Breast epithelium (tissue), 4 donors: ENCODE measurements around the gene SDK1. TPM values are rescaled to one million over a fixed set of nuclear protein-coding genes. Genes with fewer than 3 reads are reported as not detected.

ENCODE experiments used
- DNase-seq, 2 donors: peaks; one replicate each; pipeline ENCODE4 v3.0.0-alpha.2; 2019; ENCODE audit warnings: low spot score in 2 of 2
- H3K27ac ChIP-seq, 2 donors: fragments of 200-600 bp; sonication (generic) in 1 of 2; one replicate each; pipeline ENCODE4 v1.5.1; 2016 to 2019; ENCODE audit warnings: mild to moderate bottlenecking in 1 of 2
- H3K27me3 ChIP-seq, 2 donors: fragments of 200-600 bp; sonication (generic) in 1 of 2; one replicate each; pipeline versions ENCODE4 v1.5.1 to v1.6.0; 2017 to 2019; ENCODE audit warnings: control low read depth in 1 of 2, mild to moderate bottlenecking in 1 of 2
- H3K36me3 ChIP-seq: fragments of 200-600 bp; one replicate; pipeline ENCODE4 v1.5.1; 2019
- H3K4me1 ChIP-seq, 2 donors: fragments of 200-600 bp; sonication (generic); one replicate each; pipeline ENCODE4 v1.5.1; 2016 to 2019; ENCODE audit warnings: control low read depth in 1 of 2
- H3K4me3 ChIP-seq, 3 donors: fragments of 200-600 bp; sonication (generic); 1 replicate in 2 of 3; 2 replicates in 1 of 3; pipeline ENCODE4 v1.5.1; 2016 to 2019; ENCODE audit warnings: mild to moderate bottlenecking in 3 of 3, moderate library complexity in 2 of 3
- H3K9me3 ChIP-seq, 2 donors: fragments of 200-600 bp; sonication (generic) in 1 of 2; one replicate each; pipeline ENCODE4 v1.5.1; 2016 to 2019; ENCODE audit warnings: control low read depth in 1 of 2
- POLR2A ChIP-seq: fragments of 450-650 bp; IDR thresholded peaks from one replicate; pipeline ENCODE4 v1.6.1; 2016; ENCODE audit warnings: antibody characterized with exemption, mild to moderate bottlenecking, moderate library complexity
- POLR2AphosphoS5 ChIP-seq, 3 donors: sonication (generic); formaldehyde crosslinking; IDR thresholded peaks; one replicate each; pipeline ENCODE4 v1.6.1; 2017; ENCODE audit warnings: antibody characterized with exemption in 3 of 3
- intact Hi-C: fragments of 100-400 bp; cut with DNase I; formaldehyde crosslinking; loops from one replicate; pipeline ENCODE4 v1.15.1; 2023; ENCODE audit warnings: low total_unique reads
- total RNA-seq, 3 donors: library from RNA; depleted of rRNA; stranded (reverse); fragments of >200 nt; gene quantifications; one replicate each; pipeline ENCODE4 v1.1.0, GENCODE V29; 2016
- TF ChIP-seq, protein P1 (sequence below), 3 donors: fragments of 450-650 bp; IDR thresholded peaks; one replicate each; pipeline ENCODE4 v1.5.1; 2016 to 2017; ENCODE audit warnings: antibody characterized with exemption in 3 of 3, mild to moderate bottlenecking in 3 of 3, moderate library complexity in 3 of 3

Gene SDK1
- total RNA-seq, 3 donors from 2014 or later, result 3.7 to 18.2 (median 6.6) TPM

GRCh38 chr7:4100148-4100547 is 799.1 kb downstream of the SDK1 start:
- DNase-seq, result no peak
- TF ChIP-seq, protein P1, sequence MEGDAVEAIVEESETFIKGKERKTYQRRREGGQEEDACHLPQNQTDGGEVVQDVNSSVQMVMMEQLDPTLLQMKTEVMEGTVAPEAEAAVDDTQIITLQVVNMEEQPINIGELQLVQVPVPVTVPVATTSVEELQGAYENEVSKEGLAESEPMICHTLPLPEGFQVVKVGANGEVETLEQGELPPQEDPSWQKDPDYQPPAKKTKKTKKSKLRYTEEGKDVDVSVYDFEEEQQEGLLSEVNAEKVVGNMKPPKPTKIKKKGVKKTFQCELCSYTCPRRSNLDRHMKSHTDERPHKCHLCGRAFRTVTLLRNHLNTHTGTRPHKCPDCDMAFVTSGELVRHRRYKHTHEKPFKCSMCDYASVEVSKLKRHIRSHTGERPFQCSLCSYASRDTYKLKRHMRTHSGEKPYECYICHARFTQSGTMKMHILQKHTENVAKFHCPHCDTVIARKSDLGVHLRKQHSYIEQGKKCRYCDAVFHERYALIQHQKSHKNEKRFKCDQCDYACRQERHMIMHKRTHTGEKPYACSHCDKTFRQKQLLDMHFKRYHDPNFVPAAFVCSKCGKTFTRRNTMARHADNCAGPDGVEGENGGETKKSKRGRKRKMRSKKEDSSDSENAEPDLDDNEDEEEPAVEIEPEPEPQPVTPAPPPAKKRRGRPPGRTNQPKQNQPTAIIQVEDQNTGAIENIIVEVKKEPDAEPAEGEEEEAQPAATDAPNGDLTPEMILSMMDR (IDR thresholded peaks at IDR 0.05), result no peak
- TF ChIP-seq POLR2AphosphoS5 (IDR thresholded peaks at IDR 0.05) (no peak), POLR2A (no peak)
- no peaks in the 10 kb centered on the region for H3K9me3 ChIP-seq
- intact Hi-C loops, result loop anchor here (1.0 kb wide), 1 partner anchor 31 kb away; no protein-coding TSS in a partner anchor
- no peak overlapping the region for H3K27ac ChIP-seq
- no peak overlapping the region for H3K4me3 ChIP-seq
- H3K36me3 ChIP-seq, result no peaks in the 10 kb centered on the region
- no peaks in the 10 kb centered on the region for H3K27me3 ChIP-seq
- H3K4me1 ChIP-seq, result no peaks in the 10 kb centered on the region

DNA sequence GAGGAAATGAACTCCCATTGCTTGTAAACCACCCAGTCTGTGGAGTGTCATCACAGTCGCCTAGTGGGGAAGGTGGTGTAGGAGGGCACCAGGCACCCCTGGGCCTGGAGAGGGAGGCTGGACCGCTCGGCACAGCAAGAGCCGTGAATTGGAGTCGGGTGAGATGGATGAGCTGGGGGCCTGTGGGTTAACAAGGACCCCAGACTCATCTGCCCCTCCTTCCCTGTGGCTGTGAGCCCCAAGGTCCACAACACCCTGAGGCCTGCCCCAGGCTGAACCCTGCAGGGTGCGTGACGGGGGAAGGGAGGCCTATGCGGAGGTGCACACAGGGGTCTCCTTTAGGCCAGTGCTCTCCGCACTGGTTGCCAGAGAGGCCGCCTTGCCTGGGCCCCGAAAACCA is 799.6 kb downstream of the SDK1 start:
- no peak overlapping the region for H3K4me3 ChIP-seq
- no peaks in the 10 kb centered on the region for H3K27me3 ChIP-seq
- no peak for DNase-seq
- TF ChIP-seq POLR2A, result no peak
- TF ChIP-seq, protein P1 (IDR thresholded peaks at IDR 0.05), result no peak
- no peak overlapping the region for H3K27ac ChIP-seq
- intact Hi-C loops, result loop anchor here (1.0 kb wide), 1 partner anchor 31 kb away; no protein-coding TSS in a partner anchor
- no peaks in the 10 kb centered on the region for H3K4me1 ChIP-seq
- no peaks in the 10 kb centered on the region for H3K36me3 ChIP-seq
- H3K9me3 ChIP-seq, result no peaks in the 10 kb centered on the region

DNA sequence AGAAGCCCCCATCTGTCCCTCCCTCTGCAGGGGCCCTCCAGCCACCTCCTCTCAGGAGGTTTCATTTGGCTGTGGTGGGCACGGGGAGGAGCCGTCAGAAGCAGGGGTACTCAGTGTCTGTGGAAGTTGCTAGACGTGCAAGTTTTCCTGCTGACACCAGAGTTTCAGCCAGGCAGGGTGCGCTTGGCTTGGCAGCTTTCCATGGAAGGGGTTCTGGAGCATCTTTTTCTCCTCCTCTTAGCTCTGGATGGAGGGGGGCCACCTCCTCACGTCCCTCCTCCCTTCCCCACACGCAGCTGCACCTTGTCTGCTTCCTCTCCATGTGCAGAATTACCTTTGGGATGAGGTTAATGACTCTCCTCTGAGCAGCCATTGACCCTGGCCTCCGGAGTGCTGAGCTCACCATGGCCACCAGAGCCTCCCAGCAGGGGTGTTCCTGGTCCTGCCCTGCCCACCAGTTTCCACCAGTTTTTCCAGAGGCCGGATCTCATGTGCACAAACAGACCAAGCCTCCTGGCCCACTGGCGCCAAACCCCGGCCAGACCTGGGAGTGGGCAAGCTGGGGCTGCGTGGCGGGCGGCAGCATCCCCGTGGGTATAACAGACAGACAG is 801.3 kb downstream of the SDK1 start:
- no peaks in the 10 kb centered on the region for H3K9me3 ChIP-seq
- no peaks in the 10 kb centered on the region for H3K36me3 ChIP-seq
- DNase-seq, result no peak
- H3K4me1 ChIP-seq, result no peaks in the 10 kb centered on the region
- intact Hi-C loops, result no loop called here
- no peak overlapping the region for H3K27ac ChIP-seq
- no peaks in the 10 kb centered on the region for H3K27me3 ChIP-seq
- TF ChIP-seq POLR2AphosphoS5 (IDR thresholded peaks at IDR 0.05) (no peak), POLR2A (no peak)
- TF ChIP-seq, protein P1 (IDR thresholded peaks at IDR 0.05), result no peak
- H3K4me3 ChIP-seq, result no peak overlapping the region

- H3K27ac ChIP-seq, result no peak overlapping the region
- no peaks in the 10 kb centered on the region for H3K4me1 ChIP-seq
- DNase-seq, result no peak
- TF ChIP-seq POLR2A, result no peak
- TF ChIP-seq, protein P1 (IDR thresholded peaks at IDR 0.05), result no peak
- no peak overlapping the region for H3K4me3 ChIP-seq
- intact Hi-C loops, result no loop called here
- no peaks in the 10 kb centered on the region for H3K9me3 ChIP-seq
- no peaks in the 10 kb centered on the region for H3K36me3 ChIP-seq
- no peaks in the 10 kb centered on the region for H3K27me3 ChIP-seq
These were observed 802.5 kb downstream of the SDK1 start for GRCh38 chr7:4103352-4104091.

DNA sequence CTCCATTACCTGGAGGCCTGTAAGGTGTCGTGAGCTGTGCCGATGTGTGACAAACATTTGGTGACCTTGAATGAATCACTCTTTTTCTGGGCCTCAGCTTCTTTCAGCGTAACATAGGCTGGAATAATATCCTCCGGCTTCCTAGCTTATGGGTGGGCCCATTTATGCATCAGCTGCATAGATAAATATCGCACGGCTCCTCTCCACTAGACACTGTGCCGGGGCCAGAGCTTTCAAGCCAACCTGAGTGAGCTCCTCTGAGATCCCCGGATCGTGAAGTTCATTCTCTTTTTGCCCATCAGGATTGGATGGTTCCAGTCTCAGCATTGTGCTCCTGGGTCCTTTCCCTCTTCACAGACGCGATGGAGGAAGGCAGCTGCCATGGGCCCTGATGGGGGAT is 806.8 kb downstream of the SDK1 start:
- Histone ChIP-seq H3K27ac (no peak overlapping the region), H3K9me3 (no peaks in the 10 kb centered on the region), H3K36me3 (no peaks in the 10 kb centered on the region), H3K4me3 (no peak overlapping the region), H3K27me3 (no peaks in the 10 kb centered on the region), H3K4me1 (no peaks in the 10 kb centered on the region)
- DNase-seq, result no peak
- intact Hi-C loops, result no loop called here
- TF ChIP-seq, protein P1 (IDR thresholded peaks at IDR 0.05), result no peak
- TF ChIP-seq POLR2A (no peak), POLR2AphosphoS5 (IDR thresholded peaks at IDR 0.05) (no peak)
